GM11168 (cell line): Measurements from ENCODE around the gene HES7.

Experiments used
- in situ Hi-C: fragments of 300-500 bp; cut with MboI; formaldehyde crosslinking; loops from one replicate; pipeline ENCODE4 v1.12.0; 2022; ENCODE audit warnings: low sequenced_read_pairs; ENCODE audit not compliant: unreplicated experiment

The HES7 gene

DNA sequence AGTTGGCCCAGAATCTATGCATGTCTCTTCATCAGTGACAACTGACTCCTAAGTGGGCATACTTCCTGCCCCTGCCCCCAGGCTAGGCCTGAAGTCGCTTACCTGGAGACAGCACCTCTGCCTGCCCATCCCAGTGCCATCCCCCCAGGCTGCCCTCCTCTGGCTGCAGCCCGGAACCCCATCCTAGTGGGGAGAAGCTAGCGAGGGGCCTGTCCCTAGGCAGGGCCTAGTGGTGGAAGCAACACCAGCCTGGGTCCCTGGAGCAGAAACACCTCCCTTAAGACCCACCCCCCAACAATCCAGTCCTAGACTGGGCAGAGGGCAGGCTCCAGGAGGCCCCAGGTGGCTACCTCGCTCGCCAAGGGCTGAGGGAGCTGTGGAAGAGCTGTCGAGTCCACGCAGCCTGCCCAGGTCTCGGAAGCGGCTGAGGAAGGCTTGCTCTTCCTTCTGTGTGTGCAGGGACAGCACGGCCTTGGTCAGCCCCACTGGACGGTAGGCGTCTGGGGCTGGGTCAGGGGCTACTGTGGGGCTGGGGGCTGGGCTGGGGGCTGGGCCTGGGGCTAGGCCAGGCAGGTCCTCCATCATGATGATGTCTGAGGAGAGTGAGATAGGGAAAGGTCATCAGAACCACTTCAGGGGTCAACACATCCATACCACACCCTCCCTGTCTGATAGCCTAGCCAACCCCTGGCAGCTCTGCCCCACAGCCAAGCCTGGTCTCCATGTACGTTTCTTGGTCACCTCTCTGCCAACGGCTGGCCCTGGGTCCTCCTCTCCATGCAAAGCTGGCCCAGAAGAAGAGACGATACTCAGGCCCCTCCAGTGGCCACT is 20.7 kb upstream of the HES7 start:
- in situ Hi-C loops: no loop called here

- in situ Hi-C loops: no loop called here
Observed at GRCh38 chr17:8143581-8144400, 19.9 kb upstream of the HES7 start.

DNA sequence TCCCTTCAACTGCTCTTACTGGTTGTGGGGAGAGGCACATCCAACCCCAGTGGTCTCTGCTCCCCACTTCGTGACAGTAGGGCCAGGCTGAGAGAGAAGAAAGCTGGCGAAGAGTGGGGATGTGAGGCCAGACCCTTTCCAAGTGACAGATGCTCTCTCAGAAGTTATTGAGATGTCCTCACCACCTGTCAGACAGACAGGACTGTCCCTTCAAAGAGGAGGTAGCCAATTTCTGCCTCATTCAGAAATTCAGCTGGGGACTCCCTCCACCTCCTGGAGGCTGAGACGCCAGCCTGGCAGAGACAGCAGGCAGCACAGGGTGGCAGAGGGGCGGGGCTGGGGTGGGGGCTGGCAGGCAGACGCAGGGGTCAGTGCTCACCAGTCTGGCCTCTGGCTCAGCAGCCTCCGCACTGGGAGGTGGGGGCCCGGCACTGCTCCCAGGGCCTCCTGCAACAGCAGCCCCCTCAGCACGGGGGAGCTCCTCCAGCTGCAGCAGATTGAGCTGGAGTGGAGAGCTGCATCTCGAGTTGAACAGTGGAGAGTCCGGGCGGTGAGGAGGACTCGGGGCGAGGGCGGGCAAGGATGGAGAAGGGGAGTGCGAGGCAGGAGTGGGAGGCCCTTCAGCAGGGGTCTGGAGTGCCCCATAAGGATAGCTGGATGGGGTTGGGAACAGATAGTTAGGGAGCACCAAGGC is 19.1 kb upstream of the HES7 start:
- in situ Hi-C loops: no loop called here

DNA sequence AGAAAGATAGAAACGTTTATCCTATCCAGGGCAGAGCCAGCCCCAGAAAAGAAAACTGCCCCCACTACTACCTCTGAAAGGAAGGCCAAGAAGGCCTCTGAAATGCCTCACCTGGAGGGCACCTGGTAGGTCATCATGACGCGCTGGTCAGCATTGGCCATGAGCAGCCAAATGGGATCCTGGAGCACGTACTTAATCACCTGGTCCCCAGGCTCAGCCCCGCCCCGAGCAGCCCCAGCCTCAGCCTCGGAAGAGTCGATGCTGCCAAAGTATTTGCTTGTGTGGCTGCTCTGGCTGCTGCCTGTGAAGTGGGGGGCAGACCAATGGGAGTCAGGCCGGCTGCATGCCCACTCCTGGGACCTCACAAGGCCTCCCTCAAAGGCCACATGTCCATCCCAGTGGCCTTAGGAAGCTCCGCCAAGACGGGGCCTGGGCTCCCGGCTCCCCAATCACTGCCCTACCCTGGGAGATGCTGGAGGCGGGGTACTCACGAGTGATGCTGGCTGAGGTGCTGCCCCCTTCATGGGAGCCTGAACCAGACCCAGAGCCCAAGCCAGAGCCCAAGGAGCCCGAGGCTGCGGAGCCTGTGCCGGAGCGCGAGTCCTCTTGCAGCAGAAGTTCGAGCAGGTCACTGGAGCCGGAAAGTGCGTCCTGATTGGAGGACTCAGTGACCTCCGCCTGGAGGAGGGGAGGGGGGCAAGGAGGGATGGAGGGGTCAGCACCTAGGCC is 18.4 kb upstream of the HES7 start:
- in situ Hi-C loops: no loop called here

GRCh38 chr17:8141741-8142140 is 17.8 kb upstream of the HES7 start:
- in situ Hi-C loops: no loop called here

DNA sequence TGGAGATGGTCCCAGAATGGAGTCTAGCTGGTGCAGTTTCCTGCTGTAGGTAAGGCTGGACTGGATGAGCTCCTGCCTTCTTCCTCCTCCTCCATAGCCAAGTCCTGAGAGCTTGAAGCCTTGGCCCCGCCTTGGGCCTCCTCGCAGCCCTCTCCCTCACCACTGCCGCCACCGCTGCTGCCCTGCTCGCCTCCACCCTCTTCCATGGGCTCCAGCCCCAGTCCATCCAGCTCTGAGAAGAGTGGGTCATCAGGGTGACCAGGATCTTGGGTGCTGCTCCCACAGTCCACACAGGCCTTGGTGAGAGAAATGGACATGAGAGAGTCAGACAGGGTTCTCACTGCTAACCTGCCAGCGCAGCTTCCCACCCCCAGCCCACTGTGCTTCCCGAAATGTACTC is 17.1 kb upstream of the HES7 start:
- in situ Hi-C loops: no loop called here

DNA sequence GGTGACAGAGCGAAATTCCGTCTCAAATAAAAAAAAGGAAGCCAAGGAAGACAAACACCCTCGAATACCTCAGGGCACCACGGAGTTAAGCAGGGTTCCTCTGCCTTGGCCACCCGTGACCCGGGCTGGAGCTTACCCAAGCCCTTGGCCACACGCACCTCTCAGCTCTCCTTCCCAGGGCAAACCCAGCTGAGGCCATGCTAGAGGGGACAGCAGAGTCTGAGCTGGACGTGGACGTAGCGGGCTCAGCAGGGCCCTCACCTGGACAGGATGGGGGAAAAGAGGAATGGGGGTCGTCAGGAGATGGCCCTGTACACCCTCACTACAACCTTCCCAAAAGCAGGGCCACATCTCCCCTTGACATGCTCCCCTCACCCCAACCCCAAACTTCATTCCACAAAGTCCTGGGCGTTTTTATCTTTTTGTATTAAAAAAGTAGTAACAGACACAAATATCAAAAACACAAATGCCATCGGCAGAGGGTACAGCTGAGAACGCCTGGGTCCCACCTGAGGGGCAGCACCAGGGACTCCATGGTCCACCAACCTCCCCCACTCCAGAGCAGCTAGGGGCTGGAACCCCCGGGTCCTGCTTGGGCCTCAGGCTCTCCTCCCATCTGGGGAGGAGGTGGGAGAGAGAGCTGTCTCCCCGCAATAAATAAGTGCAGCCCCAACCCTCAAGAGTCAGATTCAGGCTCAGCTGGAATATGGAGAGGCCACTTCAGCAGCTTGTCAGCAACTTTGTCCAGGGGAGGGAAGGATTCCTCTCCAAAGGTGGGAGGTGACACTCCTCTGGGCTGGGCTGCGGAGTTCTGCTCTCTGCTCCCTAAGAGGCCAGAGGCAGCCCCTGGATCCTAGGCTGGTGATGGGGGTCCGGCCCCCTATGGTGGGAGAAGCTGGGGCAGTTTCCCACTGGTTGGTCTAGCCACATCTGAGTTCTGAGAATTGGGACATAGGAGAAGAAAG is 16.4 kb upstream of the HES7 start:
- in situ Hi-C loops: no loop called here

DNA sequence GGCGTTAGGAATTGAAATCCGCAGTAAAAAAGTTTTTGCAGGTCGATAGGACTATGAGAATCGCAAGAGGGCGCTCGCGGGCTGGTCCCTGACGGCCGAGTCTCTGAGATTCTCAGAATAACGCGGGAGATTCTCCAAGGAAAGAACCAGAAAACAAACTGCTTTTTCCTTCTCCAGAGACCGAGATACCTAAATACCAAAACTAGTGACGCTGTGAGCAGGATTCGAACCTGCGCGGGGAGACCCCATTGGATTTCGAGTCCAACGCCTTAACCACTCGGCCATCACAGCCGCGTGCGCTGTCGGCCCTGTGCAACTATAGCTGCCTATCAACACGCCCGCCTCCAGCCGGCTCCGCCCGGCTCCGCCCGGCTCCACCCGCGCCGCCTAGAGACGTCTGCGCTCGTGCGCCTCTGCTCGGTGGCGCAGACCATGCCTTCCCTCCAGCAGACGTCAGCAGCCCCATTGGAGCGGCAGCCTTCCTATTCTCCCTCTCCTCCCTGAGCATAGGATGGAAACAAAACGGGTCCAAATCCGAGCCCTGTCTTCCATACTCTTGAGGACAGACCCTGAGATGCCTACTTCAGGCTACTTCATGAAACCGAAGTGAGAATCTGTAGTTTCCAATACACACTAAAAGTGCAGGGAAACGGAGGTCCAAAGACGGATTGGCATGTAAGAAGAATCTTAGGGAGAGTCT is 14.9 kb upstream of the HES7 start:
- in situ Hi-C loops: no loop called here

GRCh38 chr17:8138374-8138671 is 14.4 kb upstream of the HES7 start:
- in situ Hi-C loops: no loop called here

DNA sequence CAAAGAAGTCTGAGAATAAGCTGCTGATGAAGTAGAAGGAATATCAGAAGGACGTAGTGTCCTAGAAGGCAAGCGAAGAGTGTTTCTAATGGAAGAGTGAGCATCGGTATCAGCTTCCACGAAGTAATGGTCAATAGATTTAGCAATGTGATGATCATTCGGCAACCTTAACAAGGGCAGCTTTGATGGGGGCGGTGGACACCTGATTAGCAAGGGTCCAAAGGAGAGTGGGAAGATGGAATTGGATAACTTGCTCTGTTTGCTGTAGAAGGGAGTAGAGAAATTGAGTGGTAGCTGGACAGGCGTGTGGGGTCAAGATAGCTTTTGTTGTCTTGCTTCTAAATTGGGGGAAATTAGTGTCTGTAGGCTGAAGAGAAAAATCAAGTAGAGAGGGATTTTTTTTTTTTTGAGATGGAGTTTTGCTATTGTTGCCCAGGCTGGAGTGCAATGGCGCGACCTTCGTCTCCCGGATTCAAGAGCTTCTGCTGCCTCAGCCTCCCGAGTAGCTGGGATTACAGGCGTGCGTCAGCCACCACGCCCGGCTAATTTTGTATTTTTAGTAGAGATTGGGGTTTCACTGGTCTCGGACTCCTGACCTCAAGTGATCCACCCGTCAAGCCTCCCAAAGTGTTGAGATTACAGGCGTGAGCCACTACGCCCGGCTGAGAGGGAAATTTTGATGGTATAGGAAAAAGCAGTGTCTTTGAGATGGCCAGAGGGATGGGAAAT is 13.9 kb upstream of the HES7 start:
- in situ Hi-C loops: no loop called here

- in situ Hi-C loops: no loop called here
Observed at GRCh38 chr17:8133941-8134340, 10.0 kb upstream of the HES7 start.

- in situ Hi-C loops: no loop called here
Observed at GRCh38 chr17:8133399-8133798, 9.5 kb upstream of the HES7 start.

DNA sequence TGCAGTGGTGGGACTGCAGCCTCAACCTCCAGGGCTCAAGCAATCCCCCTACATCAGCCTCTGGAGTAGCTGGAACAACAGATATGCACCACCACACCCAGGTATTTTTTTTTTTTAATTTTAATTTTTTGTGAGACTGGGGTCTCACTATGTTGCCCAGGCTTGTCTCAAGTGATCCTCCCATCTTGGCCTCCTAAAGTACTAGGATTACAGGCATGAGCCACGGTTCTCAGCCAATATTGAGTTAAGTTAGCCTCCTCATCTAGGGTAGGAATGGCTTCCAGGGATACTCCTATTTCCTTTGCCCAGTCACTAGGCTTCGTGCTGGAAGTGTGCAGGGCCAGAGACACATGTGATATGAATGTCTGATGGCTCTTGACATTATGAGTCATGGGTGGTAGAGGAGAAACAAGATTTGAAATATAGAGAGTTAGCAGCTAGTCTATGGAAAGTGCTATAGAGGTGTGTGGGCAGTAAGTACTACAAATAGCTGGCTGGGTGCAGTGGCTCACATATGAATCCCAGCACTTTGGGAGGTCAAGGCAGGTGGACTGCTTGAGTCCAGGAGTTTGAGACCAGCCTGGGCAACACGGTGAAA is 8.0 kb upstream of the HES7 start:
- in situ Hi-C loops: no loop called here

GRCh38 chr17:8128125-8128784 is 4.3 kb upstream of the HES7 start:
- in situ Hi-C loops: no loop called here

- in situ Hi-C loops: no loop called here
Observed at GRCh38 chr17:8126491-8127066, 2.7 kb upstream of the HES7 start.

- in situ Hi-C loops: no loop called here
Observed at GRCh38 chr17:8125947-8126490, 2.1 kb upstream of the HES7 start.
